ENCODE measurements around the gene VPS33B. TPM values are rescaled to one million over a fixed set of nuclear protein-coding genes. Genes with fewer than 3 reads are reported as not detected.

Gene VPS33B
- total RNA-seq, 1 experiment from 2014 or later: 16.3 TPM

GRCh38 chr15:90994059-90994416 is 28.4 kb downstream of the VPS33B start:
- H3K36me3 Mint-ChIP-seq (ENCODE audit: insufficient read depth in 1 of 3, low read depth in 3 of 3): peaks cover 7 to 27% (median 24%) of the 10 kb centered on the region in 3 experiments; a peak in 6 of 7 replicates
- no peak overlapping the region for H2BK5ac ChIP-seq (ENCODE audit: insufficient read length, low read length)
- DNase-seq: no peak
- no peaks in the 10 kb centered on the region for H3K4me1 ChIP-seq (ENCODE audit: insufficient read depth, low read length)
- H2BK120ac ChIP-seq (ENCODE audit: low read depth, low read length, poor library complexity, severe bottlenecking): no peak overlapping the region
- H3K56ac ChIP-seq (ENCODE audit: insufficient read length, low read depth, low read length): no peak overlapping the region
- H3K27ac Mint-ChIP-seq: peak overlapping the region; percentile 95 to 100 (median 99)
- peaks cover 3% of the 10 kb centered on the region for H3K23me2 ChIP-seq (ENCODE audit: insufficient read length, low read depth, low read length, poor library complexity, severe bottlenecking)
- H2AK5ac ChIP-seq (ENCODE audit: insufficient read length, low read length): no peak overlapping the region
- H3K9me3 Mint-ChIP-seq: peaks cover 0 to 2% of the 10 kb centered on the region in 2 experiments; a peak in 2 of 5 replicates
- peak overlapping the region; percentile 88 for H3K4me2 ChIP-seq (ENCODE audit: insufficient read depth, insufficient read length, low read length)
- H3K9ac ChIP-seq (ENCODE audit: extremely low read depth, insufficient read length, low read length): peak overlapping the region; percentile 84
- no peak overlapping the region for H3T11ph ChIP-seq (ENCODE audit: low read length)
- no peak overlapping the region for H3K27ac ChIP-seq (ENCODE audit: insufficient read length, low read depth, low read length)
- H2BK12ac ChIP-seq (ENCODE audit: insufficient read length, low read depth, low read length): no peak overlapping the region
- H4K20me1 ChIP-seq (ENCODE audit: control insufficient read depth, insufficient read depth, insufficient read length): no peaks in the 10 kb centered on the region
- TF ChIP-seq, protein P1, sequence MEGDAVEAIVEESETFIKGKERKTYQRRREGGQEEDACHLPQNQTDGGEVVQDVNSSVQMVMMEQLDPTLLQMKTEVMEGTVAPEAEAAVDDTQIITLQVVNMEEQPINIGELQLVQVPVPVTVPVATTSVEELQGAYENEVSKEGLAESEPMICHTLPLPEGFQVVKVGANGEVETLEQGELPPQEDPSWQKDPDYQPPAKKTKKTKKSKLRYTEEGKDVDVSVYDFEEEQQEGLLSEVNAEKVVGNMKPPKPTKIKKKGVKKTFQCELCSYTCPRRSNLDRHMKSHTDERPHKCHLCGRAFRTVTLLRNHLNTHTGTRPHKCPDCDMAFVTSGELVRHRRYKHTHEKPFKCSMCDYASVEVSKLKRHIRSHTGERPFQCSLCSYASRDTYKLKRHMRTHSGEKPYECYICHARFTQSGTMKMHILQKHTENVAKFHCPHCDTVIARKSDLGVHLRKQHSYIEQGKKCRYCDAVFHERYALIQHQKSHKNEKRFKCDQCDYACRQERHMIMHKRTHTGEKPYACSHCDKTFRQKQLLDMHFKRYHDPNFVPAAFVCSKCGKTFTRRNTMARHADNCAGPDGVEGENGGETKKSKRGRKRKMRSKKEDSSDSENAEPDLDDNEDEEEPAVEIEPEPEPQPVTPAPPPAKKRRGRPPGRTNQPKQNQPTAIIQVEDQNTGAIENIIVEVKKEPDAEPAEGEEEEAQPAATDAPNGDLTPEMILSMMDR (conservative IDR thresholded peaks at IDR 0.05): no peak
- no peaks in the 10 kb centered on the region for H3K9me3 ChIP-seq (ENCODE audit: control insufficient read depth, low read depth, low read length)
- H4K8ac ChIP-seq (replicated peaks; ENCODE audit: insufficient read length, low read depth, low read length): no peak overlapping the region
- H2BK15ac ChIP-seq (ENCODE audit: low read depth, low read length): no peak overlapping the region
- peaks cover 32% of the 10 kb centered on the region; the same call in 1 of the 2 replicates for H3K79me2 ChIP-seq (ENCODE audit: insufficient read depth, low read length)
- peaks cover 3% of the 10 kb centered on the region for H3K79me1 ChIP-seq (ENCODE audit: insufficient read depth, low read depth, low read length, poor library complexity, severe bottlenecking)
- peak overlapping the region; percentile 99 to 100 for H3K4me3 Mint-ChIP-seq
- no peak overlapping the region for H4K91ac ChIP-seq (ENCODE audit: insufficient read length, low read depth, low read length)
- H4K5ac ChIP-seq (ENCODE audit: insufficient read length, low read depth, low read length): no peak overlapping the region
- H3K18ac ChIP-seq (ENCODE audit: insufficient read length, low read depth, low read length): peak overlapping the region; percentile 85
- peaks cover 16 to 26% of the 10 kb centered on the region in 2 experiments for H3K4me1 Mint-ChIP-seq
- H3K27me3 ChIP-seq (ENCODE audit: insufficient read depth, low read length): no peaks in the 10 kb centered on the region
- H2BK20ac ChIP-seq (ENCODE audit: low read depth, low read length, poor library complexity, severe bottlenecking): no peak overlapping the region
- H3K23ac ChIP-seq (ENCODE audit: insufficient read length, low read depth, low read length): no peak overlapping the region
- peaks cover 3% of the 10 kb centered on the region; the same call in 1 of the 2 replicates for H3K27me3 Mint-ChIP-seq (ENCODE audit: low read depth)
- H3K4ac ChIP-seq (ENCODE audit: low read depth, low read length): no peak overlapping the region
- no CpG with 5 or more reads among the region's 50 CpGs for WGBS (ENCODE audit: extremely low coverage, insufficient read length, low lambda C conversion rate)
- no peak overlapping the region for H2AFZ ChIP-seq (ENCODE audit: low read length)
- peak overlapping the region; percentile 92 for H3K14ac ChIP-seq (ENCODE audit: insufficient read depth, low read length)

Measured in H9 (cell line).